NB4 (cell line): ENCODE measurements around the gene TBXAS1.

Experiments
- DNase-seq: peaks from one replicate; pipeline ENCODE4 v3.0.0; 2010; ENCODE audit warnings: low read depth
- H3K4me3 ChIP-seq: one replicate; pipeline ENCODE4 v1.5.1; 2011; ENCODE audit warnings: mild to moderate bottlenecking, low read depth, low read length, moderate library complexity
- CTCF ChIP-seq: IDR thresholded peaks from one replicate; pipeline ENCODE4 v1.5.1; 2012; ENCODE audit warnings: low read depth, low read length
- MYC ChIP-seq: IDR thresholded peaks from 2 replicates; pipeline ENCODE4 v1.6.1; 2011; ENCODE audit warnings: low read depth, low read length
- POLR2A ChIP-seq: IDR thresholded peaks from 2 replicates; pipeline ENCODE4 v1.6.1; 2011; ENCODE audit warnings: mild to moderate bottlenecking; ENCODE audit not compliant: insufficient read length; ENCODE audit errors: extremely low read depth
- TF ChIP-seq, protein P1 (sequence below): IDR thresholded peaks from 2 replicates; pipeline ENCODE4 v1.6.1; 2011; ENCODE audit warnings: low read depth, low read length

TBXAS1 gene

DNA sequence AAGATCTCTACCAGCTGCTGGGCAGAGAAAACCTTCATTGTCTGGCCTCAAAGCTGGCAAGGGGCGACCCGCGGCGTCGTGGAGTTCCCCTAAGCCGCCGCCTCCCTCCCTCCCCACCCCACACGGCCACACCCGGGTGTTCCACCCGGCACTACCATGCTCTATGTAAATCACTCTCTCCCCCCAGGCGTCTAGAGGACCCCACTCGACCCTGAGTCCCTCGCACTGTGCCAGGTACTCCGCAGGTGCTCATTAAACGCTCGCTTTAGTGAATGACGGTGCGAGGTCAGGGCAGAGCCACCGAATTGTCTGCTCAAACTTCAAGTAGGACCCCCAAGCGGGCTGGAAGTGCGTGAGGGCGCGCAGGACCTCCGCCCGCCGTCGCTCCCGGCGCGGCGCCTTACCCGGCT, 233.1 kb downstream of the TBXAS1 start:
- peak; percentile 67 for DNase-seq
- no peak for TF ChIP-seq CTCF
- TF ChIP-seq, protein P1, sequence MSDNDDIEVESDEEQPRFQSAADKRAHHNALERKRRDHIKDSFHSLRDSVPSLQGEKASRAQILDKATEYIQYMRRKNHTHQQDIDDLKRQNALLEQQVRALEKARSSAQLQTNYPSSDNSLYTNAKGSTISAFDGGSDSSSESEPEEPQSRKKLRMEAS: no peak
- TF ChIP-seq POLR2A: no peak
- TF ChIP-seq MYC: no peak

GRCh38 chr7:140062528-140063299, 233.7 kb downstream of the TBXAS1 start, which contains the start of gene PARP12:
TSS of gene PARP12 (minus strand) at chr7:140062951. CDS start at chr7:140062847, 104 bp downstream.
- H3K4me3 ChIP-seq: peak within 1 kb of the TSS; percentile 74
- DNase-seq: peak; percentile 96
- TF ChIP-seq POLR2A (peak; percentile 45), CTCF (no peak), MYC (peak; percentile 75; the same call in 1 of the 2 replicates)
- TF ChIP-seq, protein P1: peak; percentile 63; the same call in 1 of the 2 replicates

More for the DNA sequence above, 233.1 kb downstream of the TBXAS1 start:
- H3K4me3 ChIP-seq: peak overlapping the region; percentile 74

DNA sequence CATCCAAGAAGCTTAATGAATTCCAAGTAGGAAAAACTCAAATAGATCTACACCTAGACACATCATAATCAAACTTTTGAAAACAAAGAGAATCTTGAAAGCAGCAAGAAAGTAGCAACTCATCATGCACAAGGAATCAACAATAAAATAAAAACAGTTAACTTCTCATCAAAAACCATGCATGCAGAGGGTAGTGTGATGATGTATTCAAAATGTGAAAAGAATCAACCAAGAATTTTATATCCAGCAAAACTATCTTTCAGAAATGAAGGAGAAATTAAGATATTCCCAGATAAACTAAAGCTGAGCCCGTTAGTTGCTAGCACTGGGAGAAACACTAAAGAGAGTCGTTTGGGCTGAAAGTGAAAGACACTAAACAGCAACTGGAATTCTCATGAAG, 238.0 kb downstream of the TBXAS1 start:
- no peak for TF ChIP-seq MYC
- no peak overlapping the region for H3K4me3 ChIP-seq
- no peak for DNase-seq

- no peak for DNase-seq
- TF ChIP-seq, protein P1: no peak
- TF ChIP-seq MYC (no peak), CTCF (no peak), POLR2A (no peak)
- H3K4me3 ChIP-seq: no peak overlapping the region
Observed at GRCh38 chr7:140068033-140068432, 239.0 kb downstream of the TBXAS1 start.

- H3K4me3 ChIP-seq: no peak overlapping the region
- TF ChIP-seq MYC (no peak), CTCF (no peak), POLR2A (no peak)
- TF ChIP-seq, protein P1: no peak
- no peak for DNase-seq
Observed at GRCh38 chr7:140069298-140069949, 240.4 kb downstream of the TBXAS1 start.
